ENCODE data around the gene SYT12. TPM values are rescaled to one million over a fixed set of nuclear protein-coding genes. Genes with fewer than 3 reads are reported as not detected.

The SYT12 gene
- total and polyA plus RNA-seq, 2 of the 8 experiments (the other 6 are each of a cell fraction or from before 2014, with no cell fraction given) = 1.4 to 3.3 TPM

DNA sequence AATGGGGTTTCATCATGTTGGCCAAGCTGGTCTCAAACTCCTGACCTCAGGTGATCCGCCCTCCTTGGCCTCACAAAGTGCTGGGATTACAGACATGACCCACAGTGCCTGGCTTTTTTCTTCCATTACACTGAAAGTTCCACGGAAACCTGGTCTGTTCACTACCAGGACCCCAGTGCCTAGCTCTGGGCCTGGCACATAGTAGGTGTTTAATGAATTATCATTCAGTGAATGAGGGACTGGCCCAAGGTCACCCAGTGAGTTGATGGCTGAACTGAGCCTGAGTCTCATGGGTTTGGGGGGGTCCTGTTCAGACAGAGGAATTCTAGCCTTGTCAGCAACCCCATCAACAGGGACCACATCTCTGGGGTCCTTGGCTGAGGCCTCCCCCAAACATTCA is 44.7 kb upstream of the SYT12 start:
- no peak for DNase-seq (ENCODE audit: low read depth in 1 of 2, low spot score in 2 of 2)
- Histone ChIP-seq H3K27ac (ENCODE audit: low read depth, low read length) (no peak overlapping the region), H4K8ac (ENCODE audit: extremely low read depth, insufficient read depth, low read length) (no peak overlapping the region), H2AFZ (ENCODE audit: low read length) (no peak overlapping the region), H2BK20ac (ENCODE audit: low read length) (0 out of 2 replicates have a peak overlapping the region, but pooled peaks have one; percentile 34), H3K18ac (ENCODE audit: extremely low read depth, low read length) (no peak overlapping the region), H3K23ac (ENCODE audit: insufficient read length) (no peak overlapping the region), H3K4me1 (replicated peaks in 1 of 4; ENCODE audit: control insufficient read depth in 3 of 4, insufficient read depth in 4 of 4, low read length in 3 of 4) (peaks cover 0 to 3% (median 0%) of the 10 kb centered on the region in 4 experiments; a peak in 1 of 7 replicates), H3K56ac (replicated peaks; ENCODE audit: insufficient read length, low read depth, low read length) (no peak overlapping the region), H3K14ac (ENCODE audit: insufficient read length) (no peak overlapping the region), H3K4me3 (ENCODE audit: extremely low read depth in 1 of 4, insufficient read depth in 2 of 4, low read depth in 3 of 4, low read length in 4 of 4) (no peak overlapping the region), H2BK15ac (ENCODE audit: low read length) (no peak overlapping the region), H4K91ac (replicated peaks; ENCODE audit: insufficient read length, low read length) (no peak overlapping the region), H3K4me2 (ENCODE audit: insufficient read depth in 1 of 2, low read depth in 2 of 2, low read length in 2 of 2) (no peak overlapping the region), H2BK5ac (ENCODE audit: low read depth, low read length) (no peak overlapping the region), H4K20me1 (replicated peaks in 1 of 2; ENCODE audit: control insufficient read depth in 1 of 2, insufficient read depth in 2 of 2, low read length in 2 of 2) (no peaks in the 10 kb centered on the region), H3K79me2 (ENCODE audit: control insufficient read depth in 1 of 2, insufficient read depth in 2 of 2, low read length in 2 of 2) (no peaks in the 10 kb centered on the region), H3K36me3 (ENCODE audit: control insufficient read depth in 2 of 4, insufficient read depth in 4 of 4, low read length in 3 of 4) (no peaks in the 10 kb centered on the region), H3K27me3 (replicated peaks in 1 of 4; ENCODE audit: control insufficient read depth in 3 of 4, extremely low read depth in 1 of 4, insufficient read depth in 3 of 4, low read length in 3 of 4) (no peaks in the 10 kb centered on the region), H3K79me1 (ENCODE audit: low read depth, low read length) (no peaks in the 10 kb centered on the region), H2BK12ac (ENCODE audit: low read depth, low read length) (no peak overlapping the region), H4K5ac (ENCODE audit: insufficient read length, low read depth, low read length) (no peak overlapping the region), H3K23me2 (ENCODE audit: low read depth, low read length) (no peaks in the 10 kb centered on the region), H3K9ac (replicated peaks in 1 of 4; ENCODE audit: extremely low read depth in 1 of 4, low read depth in 3 of 4, low read length in 3 of 4) (no peak overlapping the region), H3K4ac (replicated peaks; ENCODE audit: insufficient read length, low read depth, low read length) (no peak overlapping the region), H2BK120ac (replicated peaks; ENCODE audit: low read depth, low read length) (no peak overlapping the region), H3K9me3 (ENCODE audit: insufficient read depth in 2 of 2, low read depth in 1 of 2, low read length in 1 of 2) (no peaks in the 10 kb centered on the region; a peak in 1 of 4 replicates), H2AK5ac (ENCODE audit: low read depth, low read length) (no peak overlapping the region)
- WGBS, 2 experiments (ENCODE audit: extremely low coverage in 1 of 2, insufficient coverage in 1 of 2, insufficient read length in 1 of 2, insufficient replicate concordance in 2 of 2, low coverage in 1 of 2, low lambda C conversion rate in 2 of 2, missing lambda C conversion rate in 1 of 2) = 87% methylated on average over 2 of the region's 2 CpGs; no CpG with 5 or more reads in 1 of the 2 experiments
- ChIA-PET POLR2A (ENCODE audit: partially characterized antibody) (interaction anchor here (1.6 to 4.6 kb wide), 3 partner anchors 9 to 134 kb away, joined by 4 to 18 read pairs (median 14); partner anchors contain the start of gene RCE1), CTCF (ENCODE audit: partially characterized antibody) (interaction anchor here (1.5 to 5.9 kb wide), 7 partner anchors 10 to 144 kb away, joined by 3 to 74 read pairs (median 25); partner anchors contain the start of gene PC)
- no peak for FAIRE-seq
